MM.1S (cell line): Measurements from ENCODE around the gene TMCO4.
"Not testable (repeated sequence)": the region's sequence is repeated elsewhere in the genome, so short reads cannot be mapped to it uniquely, and the experiment has no call there.

Experiments used
- DNase-seq: peaks from one replicate; pipeline ENCODE4 v3.0.0-alpha.2; 2015
- H2AFZ ChIP-seq: fragments of 300-600 bp; sonication (generic); 2 replicates; pipeline ENCODE4 v1.6.0; 2016; ENCODE audit warnings: antibody characterized with exemption, low read length
- H3F3A ChIP-seq: fragments of 300-600 bp; sonication (generic); 2 replicates; pipeline ENCODE4 v1.6.1; 2016; ENCODE audit warnings: mild to moderate bottlenecking, antibody characterized with exemption, low read length, moderate library complexity, mixed read lengths; ENCODE audit not compliant: insufficient read depth
- H3K27ac ChIP-seq: fragments of 300-600 bp; sonication (generic); 2 replicates; pipeline ENCODE4 v1.5.1; 2016; ENCODE audit warnings: mild to moderate bottlenecking, low read length
- H3K27me3 ChIP-seq: fragments of 300-600 bp; sonication (generic); replicated peaks from 2 replicates; pipeline ENCODE4 v1.6.0; 2016; ENCODE audit warnings: low read length; ENCODE audit not compliant: insufficient read depth
- H3K36me3 ChIP-seq: fragments of 300-600 bp; sonication (generic); replicated peaks from 2 replicates; pipeline ENCODE4 v1.6.1; 2016; ENCODE audit warnings: mild to moderate bottlenecking, low read length, mixed read lengths; ENCODE audit not compliant: insufficient read depth
- H3K4me1 ChIP-seq: fragments of 300-600 bp; sonication (generic); 2 replicates; pipeline ENCODE4 v1.6.1; 2016; ENCODE audit warnings: low read length, mixed read lengths
- H3K4me2 ChIP-seq: fragments of 300-600 bp; sonication (generic); 2 replicates; pipeline ENCODE4 v1.6.0; 2016; ENCODE audit warnings: low read depth, low read length
- H3K4me3 ChIP-seq: fragments of 300-600 bp; sonication (generic); 2 replicates; pipeline ENCODE4 v1.5.1; 2016; ENCODE audit warnings: low read length, mixed read lengths
- H3K79me2 ChIP-seq: fragments of 300-600 bp; sonication (generic); 2 replicates; pipeline ENCODE4 v1.6.1; 2016; ENCODE audit warnings: mixed run types, low read length, mixed read lengths
- H3K9ac ChIP-seq: fragments of 300-600 bp; sonication (generic); 2 replicates; pipeline ENCODE4 v1.6.1; 2016; ENCODE audit warnings: low read length, mixed read lengths
- H3K9me2 ChIP-seq: fragments of 300-600 bp; sonication (generic); replicated peaks from 2 replicates; pipeline ENCODE4 v1.6.1; 2016; ENCODE audit warnings: mild to moderate bottlenecking, low read length, mixed read lengths; ENCODE audit not compliant: insufficient read depth
- H3K9me3 ChIP-seq: fragments of 300-600 bp; sonication (generic); replicated peaks from 2 replicates; pipeline ENCODE4 v1.6.1; 2016; ENCODE audit warnings: mild to moderate bottlenecking, low read length, mixed read lengths; ENCODE audit not compliant: insufficient read depth
- H4K20me1 ChIP-seq: fragments of 300-600 bp; sonication (generic); 2 replicates; pipeline ENCODE4 v1.6.1; 2016; ENCODE audit warnings: mild to moderate bottlenecking, low read length, moderate library complexity, mixed read lengths; ENCODE audit not compliant: insufficient read depth
- CTCF ChIP-seq: fragments of 300-600 bp; sonication (generic); IDR thresholded peaks from 2 replicates; pipeline ENCODE4 v1.5.1; 2016; ENCODE audit warnings: antibody characterized with exemption, low read length, mixed read lengths
- EZH2 ChIP-seq: fragments of 300-600 bp; sonication (generic); optimal IDR thresholded peaks from 2 replicates; pipeline ENCODE3; 2017; ENCODE audit warnings: low read depth, mild to moderate bottlenecking, antibody characterized with exemption, low read length, mixed read lengths
- EZH2phosphoT487 ChIP-seq: fragments of 300-600 bp; sonication (generic); IDR thresholded peaks from 2 replicates; pipeline ENCODE4 v1.6.1; 2018; ENCODE audit warnings: antibody characterized with exemption, low read length

Gene TMCO4

DNA sequence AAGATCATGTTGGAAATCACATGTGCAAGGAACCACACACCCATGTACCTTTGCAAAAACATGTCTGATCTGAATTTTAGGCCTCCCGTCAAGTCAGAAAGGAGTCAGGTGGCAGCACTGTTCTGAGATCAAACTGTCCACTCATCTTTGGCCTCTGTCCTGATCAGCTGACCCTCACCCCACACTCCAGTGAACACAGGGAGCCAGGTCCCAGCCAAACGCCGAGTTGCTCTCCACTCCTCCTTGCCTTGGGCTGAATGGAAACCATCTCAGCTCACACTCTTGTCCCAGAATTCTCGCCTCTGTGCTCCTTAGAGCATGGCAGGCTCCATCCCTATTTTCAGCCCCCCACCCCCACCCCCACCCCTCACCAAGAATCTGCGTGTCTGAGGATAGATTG lies 20.0 kb upstream of the TMCO4 start:
- H3K4me3 ChIP-seq = no peak overlapping the region
- no peaks in the 10 kb centered on the region for H3K9me2 ChIP-seq
- DNase-seq = no peak
- H3K27ac ChIP-seq = no peak overlapping the region
- H2AFZ ChIP-seq = no peak overlapping the region
- 0 out of 2 replicates have a peak, but pooled peaks cover 6% of the 10 kb centered on the region for H3K27me3 ChIP-seq
- peaks cover 14% of the 10 kb centered on the region for H3K4me1 ChIP-seq
- H3K79me2 ChIP-seq = no peaks in the 10 kb centered on the region
- no peaks in the 10 kb centered on the region for H4K20me1 ChIP-seq
- TF ChIP-seq EZH2phosphoT487 (no peak), EZH2 (no peak), CTCF (no peak)
- H3K9me3 ChIP-seq = no peaks in the 10 kb centered on the region
- no peaks in the 10 kb centered on the region for H3K36me3 ChIP-seq
- peaks cover 12% of the 10 kb centered on the region for H3F3A ChIP-seq
- no peak overlapping the region for H3K4me2 ChIP-seq
- H3K9ac ChIP-seq = no peak overlapping the region

DNA sequence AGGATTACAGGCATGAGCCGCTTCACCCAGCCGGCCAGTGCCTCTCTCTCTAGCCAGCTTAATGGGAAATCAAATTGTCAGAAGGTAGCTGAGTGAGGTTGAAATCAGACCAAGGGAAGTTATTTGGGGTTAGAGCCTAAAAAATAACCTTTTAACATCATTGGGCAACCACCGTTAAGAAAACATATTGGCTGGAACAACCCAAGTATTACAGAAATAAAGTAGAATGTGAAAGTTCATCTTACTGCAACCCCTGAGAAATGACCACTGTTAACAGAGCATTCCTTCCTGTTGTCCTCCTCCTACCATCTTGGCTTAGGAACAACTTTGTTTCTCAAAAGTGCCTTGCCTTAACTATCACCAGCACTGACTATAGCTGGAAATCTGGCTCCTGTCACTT lies 18.6 kb upstream of the TMCO4 start:
- Histone ChIP-seq H3K9me2 (no peaks in the 10 kb centered on the region), H4K20me1 (no peaks in the 10 kb centered on the region), H3F3A (peaks cover 12% of the 10 kb centered on the region), H3K4me2 (no peak overlapping the region), H3K4me3 (no peak overlapping the region), H3K36me3 (no peaks in the 10 kb centered on the region), H3K9me3 (no peaks in the 10 kb centered on the region), H2AFZ (no peak overlapping the region), H3K27me3 (peaks cover 10% of the 10 kb centered on the region; the same call in 1 of the 2 replicates), H3K4me1 (peaks cover 16% of the 10 kb centered on the region), H3K9ac (no peak overlapping the region), H3K79me2 (no peaks in the 10 kb centered on the region), H3K27ac (no peak overlapping the region)
- TF ChIP-seq CTCF = no peak
- TF ChIP-seq EZH2 = no peak
- no peak for TF ChIP-seq EZH2phosphoT487
- no peak for DNase-seq

GRCh38 chr1:19817160-19817559 lies 17.4 kb upstream of the TMCO4 start:
- no peak overlapping the region for H3K4me3 ChIP-seq
- H3K27ac ChIP-seq = no peak overlapping the region
- H3K36me3 ChIP-seq = no peaks in the 10 kb centered on the region
- H3F3A ChIP-seq = peaks cover 12% of the 10 kb centered on the region
- no peaks in the 10 kb centered on the region for H3K79me2 ChIP-seq
- no peaks in the 10 kb centered on the region for H4K20me1 ChIP-seq
- TF ChIP-seq CTCF (no peak), EZH2 (no peak), EZH2phosphoT487 (no peak)
- peaks cover 16% of the 10 kb centered on the region for H3K4me1 ChIP-seq
- no peak overlapping the region for H3K4me2 ChIP-seq
- no peak overlapping the region for H2AFZ ChIP-seq
- no peaks in the 10 kb centered on the region for H3K9me3 ChIP-seq
- H3K27me3 ChIP-seq = peaks cover 14% of the 10 kb centered on the region; the same call in 1 of the 2 replicates
- H3K9me2 ChIP-seq = no peaks in the 10 kb centered on the region
- no peak overlapping the region for H3K9ac ChIP-seq
- no peak for DNase-seq

DNA sequence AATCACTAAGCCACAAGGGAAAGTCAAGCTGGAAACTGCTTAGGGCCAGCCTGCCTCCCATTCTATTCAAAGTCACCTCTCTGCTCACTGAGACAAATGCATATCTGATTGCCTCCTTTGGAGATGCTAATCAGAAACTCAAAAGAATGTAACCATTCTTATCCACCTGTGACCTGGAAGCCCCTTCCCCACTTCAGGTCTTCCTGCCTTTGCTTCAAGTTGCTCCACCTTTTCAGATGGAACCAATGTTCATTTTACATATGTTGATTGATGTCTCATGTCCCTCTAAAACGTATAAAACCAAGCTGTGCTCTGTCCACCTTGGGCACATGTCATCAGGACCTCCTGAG lies 17.0 kb upstream of the TMCO4 start:
- DNase-seq, H4K20me1 ChIP-seq, H3K79me2 ChIP-seq, H3K4me3 ChIP-seq, H3K9me3 ChIP-seq, H3K9ac ChIP-seq, H3K36me3 ChIP-seq, H3K9me2 ChIP-seq, H3K4me2 ChIP-seq, H2AFZ ChIP-seq, H3K27ac ChIP-seq: not testable (repeated sequence)
- Histone ChIP-seq H3K27me3 (peaks cover 14% of the 10 kb centered on the region; the same call in 1 of the 2 replicates), H3F3A (peaks cover 12% of the 10 kb centered on the region), H3K4me1 (peaks cover 16% of the 10 kb centered on the region)
